ENCODE results near the gene MED16.

- no peak for TF ChIP-seq GATA2 (IDR thresholded peaks at IDR 0.05; ENCODE audit: low read depth, low read length)
- TF ChIP-seq GATA3 (IDR thresholded peaks at IDR 0.05; ENCODE audit: low read depth, low read length): no peak
Observed at GRCh38 chr19:927780-928401, 34.9 kb upstream of the MED16 start.
